HEK293 (cell line): ENCODE measurements around the gene ZNRF1.

Experiments used
- CTCF ChIP-seq: fragments of 450-650 bp; formaldehyde crosslinking; IDR thresholded peaks from 2 replicates; pipeline ENCODE4 v1.5.1; 2016; ENCODE audit warnings: missing biosample characterization, missing genetic modification characterization
- RBAK ChIP-seq: fragments of 450-650 bp; formaldehyde crosslinking; IDR thresholded peaks from 2 replicates; pipeline ENCODE4 v1.5.1; 2016; ENCODE audit warnings: missing biosample characterization, missing genetic modification characterization
- ZBTB49 ChIP-seq: fragments of 450-650 bp; formaldehyde crosslinking; IDR thresholded peaks from 2 replicates; pipeline ENCODE4 v1.5.1; 2016; ENCODE audit warnings: missing biosample characterization, missing genetic modification characterization, low read depth
- ZBTB7A ChIP-seq: fragments of 450-650 bp; formaldehyde crosslinking; IDR thresholded peaks from 2 replicates; pipeline ENCODE4 v1.5.1; 2016; ENCODE audit warnings: low read depth, missing biosample characterization, missing genetic modification characterization
- ZNF140 ChIP-seq: fragments of 450-650 bp; formaldehyde crosslinking; IDR thresholded peaks from 2 replicates; pipeline ENCODE4 v1.5.1; 2016; ENCODE audit warnings: missing biosample characterization, missing genetic modification characterization
- ZNF274 ChIP-seq, 2 experiments: fragments of 200-500 bp in 1 of 2; fragments of 450-650 bp in 1 of 2; sonication (Bioruptor generic) in 1 of 2; formaldehyde crosslinking in 1 of 2; IDR thresholded peaks; 2 replicates each; pipeline versions ENCODE4 v1.5.1 to v1.6.1; 2014 to 2016; ENCODE audit warnings: borderline replicate concordance in 1 of 2, inconsistent platforms in 1 of 2, low read length in 1 of 2, missing biosample characterization in 1 of 2, missing genetic modification characterization in 1 of 2
- ZNF473 ChIP-seq: fragments of 450-650 bp; formaldehyde crosslinking; IDR thresholded peaks from 2 replicates; pipeline ENCODE4 v1.5.1; 2017; ENCODE audit warnings: missing biosample characterization, missing genetic modification characterization
- ZNF514 ChIP-seq: fragments of 450-650 bp; formaldehyde crosslinking; IDR thresholded peaks from 2 replicates; pipeline ENCODE4 v1.5.1; 2016; ENCODE audit warnings: missing biosample characterization, missing genetic modification characterization

GRCh38 chr16:75089486-75090202 lies 90.8 kb downstream of the ZNRF1 start:
- TF ChIP-seq ZBTB49 (tag by site-specific recombination), result no peak
- TF ChIP-seq ZBTB7A, result no peak
- TF ChIP-seq RBAK (tag by site-specific recombination), result no peak
- TF ChIP-seq CTCF, result no peak
- TF ChIP-seq ZNF473 (tag by site-specific recombination), result no peak
- TF ChIP-seq ZNF514, result no peak
- no peak for TF ChIP-seq ZNF274 (IDR thresholded peaks at IDR 0.05; ENCODE audit: low read length)
- no peak for TF ChIP-seq ZNF274 (tag by site-specific recombination; IDR thresholded peaks at IDR 0.05; ENCODE audit: borderline replicate concordance)
- no peak for TF ChIP-seq ZNF140 (tag by site-specific recombination)
